Activated CD8-positive, alpha-beta memory T cell treated with anti-CD3 and anti-CD28 coated beads, Interleukin-2, amount 50 U/mL, for 1 hour (primary cell): ENCODE measurements around the gene WDR75.

Experiments
- DNase-seq: peaks from one replicate; pipeline ENCODE4 v3.0.0-alpha.2; 2020; ENCODE audit errors: extremely low read depth

Gene WDR75

DNA sequence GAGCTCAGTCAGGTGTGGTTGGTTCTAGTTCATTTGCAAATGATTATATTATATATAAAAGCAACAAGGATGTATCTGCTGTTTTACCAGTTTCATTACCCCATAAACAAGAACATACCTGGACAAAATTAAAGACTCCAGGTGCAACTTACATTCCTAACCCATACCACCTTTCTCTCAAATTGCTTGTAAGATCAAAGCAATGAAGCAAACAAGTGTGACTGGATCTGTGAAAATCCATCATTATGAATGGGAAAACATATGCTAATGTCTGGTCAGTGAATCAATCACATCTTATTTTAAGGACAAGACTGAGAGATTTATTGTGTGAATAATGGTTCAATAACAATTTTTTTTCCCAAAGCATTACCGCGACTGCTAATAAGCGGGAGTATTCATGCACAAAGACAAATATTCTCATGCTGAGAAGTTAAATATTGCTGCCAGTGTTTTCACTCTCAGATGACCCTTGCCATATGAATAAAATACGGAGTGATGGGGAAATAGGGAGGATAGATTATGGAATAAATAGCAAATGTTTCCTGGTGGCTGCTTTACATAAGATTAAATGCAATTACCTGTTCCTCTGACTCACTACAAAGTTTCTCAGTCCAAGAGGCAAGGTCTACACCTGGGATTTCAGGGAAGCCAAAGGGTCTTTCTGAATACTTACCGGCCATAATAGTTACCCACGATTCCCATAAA, 59.3 kb downstream of the WDR75 start:
- no peak for DNase-seq

DNA sequence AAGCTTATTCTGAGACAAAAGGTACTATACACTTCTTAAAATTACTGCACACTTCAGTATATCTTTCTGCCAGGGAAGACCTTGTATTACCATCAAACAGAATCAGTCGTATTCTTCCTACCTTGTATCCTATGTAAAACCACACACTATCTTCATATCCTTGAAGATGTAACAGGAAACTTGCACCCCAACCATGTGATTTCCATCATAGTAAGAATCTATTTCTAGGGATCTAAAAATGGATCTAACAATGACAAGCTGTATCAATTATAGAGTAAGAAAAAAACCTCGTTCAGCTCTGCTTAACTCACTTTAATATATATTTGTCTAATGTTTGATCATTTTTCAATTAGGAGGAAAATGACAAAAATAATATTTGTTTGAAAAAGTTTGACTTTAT, 60.2 kb downstream of the WDR75 start:
- DNase-seq, result no peak

DNA sequence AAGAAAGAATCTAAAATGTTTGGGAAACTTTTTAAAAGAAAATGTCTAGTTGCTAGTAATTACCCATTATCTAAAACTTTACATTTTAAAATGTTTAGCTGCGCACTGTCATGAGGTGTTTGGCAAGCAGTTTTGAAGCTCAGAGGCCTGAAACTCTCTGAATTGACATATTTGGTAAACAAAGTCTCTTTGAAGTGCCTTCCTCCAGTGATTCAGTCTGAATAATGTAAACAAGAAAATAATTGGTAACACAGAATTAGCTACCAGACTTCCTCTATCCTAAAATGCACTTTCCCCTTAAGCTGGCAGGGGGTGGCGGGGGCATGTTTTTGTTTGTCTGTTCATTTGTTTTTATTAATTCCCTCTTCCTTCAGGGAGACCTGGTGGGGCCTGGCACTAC, 61.4 kb downstream of the WDR75 start:
- no peak for DNase-seq

DNA sequence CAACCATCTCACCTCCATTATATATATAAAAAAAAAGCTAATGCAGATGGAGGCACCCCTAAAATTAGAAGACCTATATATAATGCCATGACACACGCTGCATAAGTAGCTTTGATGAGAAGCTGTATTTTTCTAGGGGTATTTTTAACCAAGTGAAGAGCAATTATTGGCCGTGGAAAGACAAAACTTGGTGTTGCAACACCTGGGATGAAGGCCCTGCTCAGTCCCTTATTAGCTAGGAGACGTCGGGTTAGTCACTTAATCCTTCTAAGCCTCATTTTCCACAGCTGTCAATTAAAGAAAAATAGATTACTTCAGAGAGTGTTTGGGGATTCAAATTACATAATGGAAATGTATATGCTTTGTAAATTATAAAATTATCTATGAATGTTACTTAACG, 63.0 kb downstream of the WDR75 start:
- DNase-seq, result no peak

DNA sequence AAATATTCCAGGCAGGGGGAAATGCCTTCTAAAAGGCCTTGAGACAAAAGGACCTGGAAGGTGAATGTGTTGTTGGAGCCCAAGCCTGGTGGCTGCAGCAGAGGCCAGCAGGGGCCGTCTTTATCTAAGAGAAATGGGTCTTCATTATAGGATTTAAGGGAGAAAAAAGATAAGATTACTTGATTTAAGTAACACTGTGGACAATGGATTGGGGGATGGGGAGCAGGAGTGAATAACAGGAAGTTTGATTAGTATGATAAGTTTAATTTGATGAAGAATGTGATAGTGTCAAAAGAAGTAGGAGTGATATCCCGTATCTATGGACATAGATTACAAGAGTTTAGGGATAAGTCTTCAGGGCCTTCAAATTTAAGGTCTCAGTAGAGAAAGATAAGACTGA, 64.2 kb downstream of the WDR75 start:
- no peak for DNase-seq

DNA sequence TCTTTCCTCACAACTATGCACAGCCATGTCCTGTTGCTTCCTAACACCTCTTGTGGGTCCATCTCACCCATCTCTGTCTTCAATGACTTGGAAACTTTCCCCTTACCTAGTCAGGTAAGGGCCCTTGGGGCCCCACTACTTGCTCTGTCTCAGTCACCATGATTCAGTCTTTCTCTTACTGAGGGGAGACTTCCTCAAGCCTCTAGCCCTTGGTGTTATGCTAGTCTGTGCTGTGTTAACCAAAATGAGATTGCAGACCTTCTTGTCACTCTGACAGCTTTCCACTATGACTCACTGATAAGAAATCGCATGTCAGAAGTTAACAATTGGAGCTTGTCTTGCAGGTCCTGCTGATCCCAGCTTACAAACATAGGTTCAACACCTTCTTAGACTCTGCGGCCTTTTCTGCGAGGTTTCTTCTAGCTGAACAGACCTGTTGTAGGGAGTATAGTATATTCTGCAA, 65.3 kb downstream of the WDR75 start:
- DNase-seq, result no peak

DNA sequence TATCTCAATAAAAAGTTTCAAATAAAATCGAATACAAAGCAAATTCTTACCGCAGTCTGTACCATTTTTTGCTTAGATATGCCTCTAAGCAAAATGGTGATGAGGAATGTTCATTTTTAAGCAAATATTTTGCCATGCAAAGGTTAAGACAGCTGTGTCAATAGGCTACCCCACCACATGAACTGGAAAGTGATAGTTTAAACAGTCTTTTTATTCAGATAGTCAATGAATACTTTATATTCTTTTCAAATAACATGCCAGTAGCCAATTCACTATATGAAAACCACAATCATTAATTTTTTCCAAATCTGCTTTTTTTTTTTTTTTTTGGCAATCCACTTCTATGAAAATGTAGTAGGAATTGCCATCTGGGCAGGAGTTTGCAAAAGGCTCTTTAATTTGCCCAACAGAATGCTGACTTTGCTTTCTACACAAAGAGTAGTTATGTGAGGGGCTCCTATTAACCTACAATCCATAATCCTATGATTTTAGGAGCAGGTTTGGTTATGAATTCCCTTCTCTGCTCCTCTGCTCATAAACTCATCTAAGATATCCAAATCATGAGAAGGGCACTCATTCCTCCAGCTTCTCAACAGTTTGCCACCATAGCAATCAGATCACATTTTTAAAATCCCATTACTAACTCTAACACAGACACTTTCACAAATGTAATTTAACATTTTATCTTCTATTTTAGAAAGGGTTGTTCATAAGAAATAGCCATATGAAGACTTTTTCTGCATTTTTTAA, 70.1 kb downstream of the WDR75 start:
- no peak for DNase-seq

DNA sequence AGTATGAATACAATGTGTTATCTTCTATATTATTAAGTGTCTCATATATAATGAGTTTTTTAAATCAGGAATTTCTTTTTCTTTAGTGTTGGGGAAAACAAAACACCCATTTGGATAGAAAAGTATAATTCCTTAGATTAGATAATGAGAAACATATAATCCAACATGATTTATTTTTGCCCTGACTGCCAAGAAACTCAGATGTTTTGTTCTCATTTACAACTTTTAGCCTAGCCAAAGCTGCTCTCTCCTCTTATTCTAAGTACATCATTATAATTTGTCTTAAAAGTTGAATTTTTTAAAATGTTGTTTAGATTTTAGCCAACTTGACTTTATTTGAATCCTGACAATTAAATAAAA, 70.7 kb downstream of the WDR75 start:
- no peak for DNase-seq

DNA sequence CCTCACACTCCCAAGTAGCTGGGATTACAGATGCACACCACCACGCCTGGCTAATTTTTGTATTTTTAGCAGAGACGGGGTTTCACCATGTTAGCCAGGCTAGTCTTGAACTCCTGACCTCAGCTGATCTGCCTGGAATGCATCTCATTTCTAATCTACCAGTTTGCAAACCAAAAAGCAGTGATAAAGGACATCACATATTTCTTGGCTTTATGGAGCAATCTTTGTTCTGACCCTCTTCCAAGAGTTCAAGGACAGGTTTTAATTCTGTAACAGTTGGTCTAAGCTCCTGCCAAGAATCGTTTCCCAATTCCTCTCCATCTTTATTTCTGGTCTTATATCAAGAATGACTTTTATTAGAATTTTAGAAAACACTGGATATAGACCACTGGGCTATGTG, 71.6 kb downstream of the WDR75 start:
- DNase-seq, result no peak

DNA sequence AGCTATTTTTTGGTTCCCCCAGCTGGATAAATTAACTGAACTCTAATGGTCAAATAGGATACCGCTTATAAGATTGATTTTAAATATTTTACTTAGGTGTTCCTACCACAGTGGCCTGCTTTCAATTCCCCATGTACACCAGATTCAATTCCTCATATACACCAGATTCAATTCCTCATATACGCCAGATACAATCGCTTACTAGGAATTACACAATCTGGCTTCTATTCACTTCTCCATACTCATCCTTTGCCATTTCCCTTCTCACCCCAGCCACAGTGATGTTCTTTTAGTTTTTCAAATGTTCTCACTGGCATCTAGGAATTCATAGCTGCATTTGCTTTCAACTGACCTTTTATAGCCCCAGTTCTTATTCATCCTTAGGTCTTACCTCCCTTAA, 72.8 kb downstream of the WDR75 start:
- no peak for DNase-seq

DNA sequence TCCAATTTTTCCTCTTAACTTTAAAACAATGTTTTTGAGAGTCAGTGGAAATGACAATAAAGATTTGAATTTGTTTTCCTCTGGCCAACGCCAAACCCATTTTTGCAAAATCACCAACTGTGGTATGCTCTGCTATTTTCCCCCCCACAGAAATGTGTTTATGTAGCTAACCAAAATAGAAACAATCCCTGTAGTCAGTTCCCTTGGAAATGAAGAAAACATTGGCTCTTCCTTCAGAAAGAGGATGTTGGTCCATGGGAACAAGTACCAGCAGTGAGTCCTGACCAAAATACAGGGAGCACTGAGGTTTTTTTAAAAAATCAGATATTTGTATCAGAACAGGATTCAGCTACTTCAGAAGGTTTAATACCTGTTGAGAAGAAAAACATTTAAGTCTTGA, 74.0 kb downstream of the WDR75 start:
- no peak for DNase-seq

DNA sequence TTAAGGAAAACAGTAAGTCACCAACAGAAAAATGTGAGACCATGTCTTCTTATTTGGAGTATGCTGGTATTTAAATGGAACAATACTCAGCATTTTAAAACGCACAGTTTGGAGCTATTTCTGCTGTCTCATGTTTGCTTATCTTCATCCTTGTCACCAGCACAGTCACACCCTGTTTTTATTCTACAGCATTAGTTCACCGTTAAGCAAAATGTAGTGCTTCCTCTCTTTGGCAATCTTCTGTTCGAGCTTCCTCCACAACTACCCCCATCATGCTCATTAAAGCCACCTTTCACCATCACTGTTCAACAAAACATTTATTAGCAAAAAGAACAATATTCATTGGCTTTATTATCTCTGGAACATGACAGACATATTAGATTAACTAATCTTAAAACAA, 75.3 kb downstream of the WDR75 start:
- no peak for DNase-seq

DNA sequence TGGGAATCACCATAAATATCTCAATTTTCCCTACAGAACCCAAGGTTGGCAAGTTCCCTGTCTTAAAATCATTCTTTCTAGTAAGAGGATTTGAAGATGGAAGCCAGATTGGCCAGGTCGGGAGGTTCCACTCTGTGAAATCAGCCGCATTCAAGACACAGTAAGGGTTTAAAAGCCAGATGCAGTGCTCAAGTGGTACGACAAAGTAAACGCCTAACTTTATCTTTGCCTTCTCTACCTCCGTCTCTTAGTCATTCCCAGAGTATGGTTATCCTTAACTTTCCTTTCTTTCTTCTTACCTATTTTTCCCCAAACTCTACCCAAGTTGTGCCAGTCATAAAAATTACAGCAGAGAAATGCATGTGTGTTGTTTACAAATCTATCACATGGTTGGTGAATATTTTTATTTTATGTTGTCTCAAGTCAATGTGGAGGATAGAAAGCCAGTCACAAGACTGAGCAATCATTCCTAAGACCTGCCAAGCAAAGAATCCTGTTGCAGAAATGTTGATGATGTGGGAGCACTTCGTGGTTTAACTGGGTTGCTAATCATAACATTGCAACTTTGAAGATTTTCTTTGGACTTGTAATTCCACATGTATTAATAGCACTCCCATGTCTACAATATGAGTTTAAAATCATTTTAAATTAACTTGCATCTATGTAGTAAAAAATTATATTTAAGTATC, 76.7 kb downstream of the WDR75 start:
- no peak for DNase-seq

DNA sequence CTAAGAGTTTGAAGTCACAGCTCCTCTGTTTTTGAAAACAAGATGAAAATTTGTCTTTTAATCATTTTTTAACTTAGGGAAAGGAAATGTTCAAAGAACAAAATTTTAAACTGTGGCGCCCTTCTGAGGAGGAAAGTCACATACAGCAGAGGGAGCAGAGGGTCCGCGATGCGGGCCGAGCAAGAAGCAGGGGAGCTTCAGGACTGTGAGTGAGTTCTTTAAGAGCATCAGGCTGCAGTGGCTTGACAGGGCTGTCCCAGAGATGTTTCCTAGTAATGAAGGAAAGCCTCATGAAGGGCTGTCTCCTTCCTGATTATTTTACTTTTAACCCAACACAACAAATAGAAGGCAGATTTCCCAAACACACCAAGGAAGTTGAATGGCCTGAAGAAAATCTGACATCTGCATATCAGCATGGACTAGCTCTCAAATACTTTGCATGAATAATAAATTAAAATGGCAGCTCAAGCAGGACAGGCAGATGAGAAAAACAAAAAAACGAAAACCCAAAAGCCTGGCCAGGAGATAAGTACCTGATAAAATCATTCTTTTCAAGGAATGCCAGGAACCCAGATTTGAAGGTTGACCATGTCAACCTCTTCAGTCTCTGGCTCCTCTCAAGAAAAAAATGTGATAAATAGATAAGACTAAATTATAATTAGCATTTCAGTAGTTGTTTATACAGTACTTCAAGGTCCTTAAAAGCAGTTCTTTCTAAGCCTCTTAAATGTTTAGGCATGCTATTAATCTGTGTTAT, 78.5 kb downstream of the WDR75 start:
- DNase-seq, result no peak

DNA sequence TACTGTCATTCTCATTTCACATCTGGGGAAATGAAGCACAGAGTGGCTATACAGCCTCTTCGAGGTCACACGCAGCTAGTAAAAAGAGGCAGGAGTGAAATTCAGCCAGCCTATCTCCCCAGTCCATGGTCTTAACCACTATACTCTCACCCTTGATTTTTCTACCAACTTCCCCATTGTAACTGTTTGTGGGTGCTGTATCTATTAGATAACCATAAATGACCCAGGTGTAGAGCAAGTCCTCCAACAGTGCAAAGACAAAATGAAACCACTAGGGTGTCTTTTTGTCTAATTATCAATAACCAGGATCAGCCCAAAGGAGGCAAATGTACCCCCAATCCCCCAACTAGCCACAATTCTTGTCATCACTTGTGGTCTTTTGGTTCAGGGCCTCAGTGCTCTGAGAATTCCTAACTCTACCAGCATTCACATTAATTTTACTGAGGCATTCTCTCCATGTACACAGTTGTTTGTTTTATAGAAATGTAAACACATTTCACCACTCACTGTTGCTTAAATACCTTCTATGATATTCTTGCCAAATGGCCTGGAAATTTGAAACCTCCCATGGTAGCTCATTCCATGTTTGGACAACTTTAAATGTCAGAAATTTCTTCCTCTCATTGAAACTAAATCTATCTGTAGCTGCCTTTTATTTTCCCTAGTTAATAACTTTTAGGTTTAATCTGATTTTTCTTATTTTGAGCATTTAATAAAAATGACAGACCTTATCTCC, 80.6 kb downstream of the WDR75 start:
- DNase-seq, result no peak

DNA sequence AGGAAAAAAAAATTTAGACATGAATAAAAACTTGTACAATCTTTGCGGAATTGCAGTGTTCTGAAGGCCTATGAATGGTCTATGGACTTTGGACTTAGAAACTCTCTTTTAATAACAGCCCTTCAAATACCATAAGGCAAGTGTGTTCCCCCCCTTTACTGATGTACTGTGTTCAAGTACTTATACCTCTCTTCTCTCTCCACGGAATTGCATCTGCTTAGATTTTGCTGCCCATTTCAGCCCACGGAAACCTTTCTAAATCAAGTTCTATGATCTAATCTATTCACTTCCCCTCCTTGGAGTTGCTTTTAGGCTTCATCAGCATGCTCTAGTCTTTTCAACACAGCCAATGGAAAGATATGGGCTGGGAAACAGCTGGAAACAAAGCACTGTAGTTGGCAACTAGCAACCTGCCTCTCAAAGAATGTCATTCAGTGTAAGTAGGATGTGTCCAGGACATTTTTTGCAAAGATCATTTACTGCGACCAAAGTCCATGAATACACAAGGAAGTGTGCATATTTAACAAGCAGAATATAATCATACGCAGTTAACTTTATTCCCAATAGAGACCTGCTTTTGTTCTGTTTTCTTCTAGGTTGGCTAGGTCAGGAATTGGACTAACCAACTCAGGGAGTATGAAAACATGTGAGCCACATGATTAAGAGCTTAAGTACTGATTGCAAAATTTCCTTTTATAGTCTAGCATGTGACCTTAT, 81.3 kb downstream of the WDR75 start:
- no peak for DNase-seq

DNA sequence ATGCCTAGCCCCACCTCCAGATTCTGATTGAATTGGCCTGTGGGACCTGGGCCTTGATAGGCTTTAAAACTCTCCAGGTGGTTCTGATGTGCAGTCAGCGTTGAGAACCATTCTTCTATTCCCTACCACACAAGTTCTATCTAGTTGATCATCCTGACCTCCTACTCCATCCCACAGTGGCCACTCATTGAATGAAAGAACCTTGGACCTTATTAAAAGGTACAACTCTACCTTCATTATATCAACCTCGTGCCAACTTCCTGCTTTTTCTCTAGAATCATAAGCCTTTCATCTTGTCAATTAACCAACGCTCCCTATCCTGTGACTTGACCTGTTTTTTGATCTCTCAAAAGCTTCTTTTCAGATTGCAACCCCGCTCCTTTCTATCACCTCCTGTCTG, 83.5 kb downstream of the WDR75 start:
- no peak for DNase-seq
